ENCODE data around the gene AXIN1. TPM values are rescaled to one million over a fixed set of nuclear protein-coding genes. Genes with fewer than 3 reads are reported as not detected.

Gene AXIN1
- total and polyA plus RNA-seq, 2 donors (not counting 3 experiments of a cell fraction or from before 2014, with no cell fraction given), result 8.3 to 21.9 TPM

DNA sequence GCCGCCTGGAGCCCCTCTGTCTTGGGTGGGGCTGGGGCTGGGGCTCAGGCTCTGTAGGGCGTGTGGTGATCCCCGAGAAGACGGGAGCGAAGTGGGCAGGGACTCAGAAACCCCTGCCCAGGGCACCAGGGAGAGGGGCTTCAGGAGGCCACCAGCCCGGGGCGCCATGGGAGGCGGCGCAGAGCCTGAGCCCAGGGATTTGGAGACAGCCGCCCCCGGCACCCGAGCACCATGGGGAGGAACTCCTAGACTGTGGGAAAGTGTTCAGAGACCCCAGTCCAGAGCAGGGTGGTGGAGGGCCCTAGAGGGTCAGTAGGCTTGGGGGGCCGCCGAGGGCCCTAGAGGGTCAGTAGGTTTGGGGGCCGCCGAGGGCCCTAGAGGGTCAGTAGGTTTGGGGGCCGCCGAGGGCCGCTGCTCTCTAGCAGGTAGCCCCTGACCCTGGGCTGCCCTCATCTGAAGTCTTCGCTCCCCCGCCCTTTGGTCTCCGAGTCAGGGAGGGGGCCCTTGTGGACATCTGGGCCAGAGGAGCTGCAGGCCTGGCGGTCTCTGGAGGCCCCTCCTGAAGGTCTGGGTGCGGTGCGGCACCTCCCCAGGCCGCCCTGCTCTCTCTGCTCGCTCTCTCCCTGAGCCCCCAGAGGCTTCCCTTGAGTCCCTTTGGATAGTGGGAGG is 71.4 kb downstream of the AXIN1 start:
- Histone ChIP-seq H3K4me3 (replicated peaks in 1 of 3; ENCODE audit: insufficient read depth in 1 of 3, low read depth in 1 of 3, low read length in 3 of 3) (no peak overlapping the region), H3K27ac (ENCODE audit: insufficient read depth, low read depth, low read length) (no peak overlapping the region), H3K27me3 (ENCODE audit: control insufficient read depth in 2 of 2, insufficient read depth in 2 of 2, low read length in 2 of 2) (peaks cover 4% of the 10 kb centered on the region in 2 experiments), H3K9ac (replicated peaks; ENCODE audit: extremely low read depth, insufficient read depth, low read length) (no peak overlapping the region), H2AFZ (ENCODE audit: low read depth, low read length) (peak overlapping the region; percentile 59), H3K4me2 (ENCODE audit: insufficient read depth, low read length) (no peak overlapping the region), H3K9me1 (replicated peaks; ENCODE audit: control insufficient read depth, extremely low read depth, insufficient read depth, low read length) (no peaks in the 10 kb centered on the region), H4K20me1 (replicated peaks; ENCODE audit: control insufficient read depth, extremely low read depth, insufficient read depth, low read length) (no peaks in the 10 kb centered on the region), H3K4me1 (ENCODE audit: control insufficient read depth, extremely low read depth, insufficient read depth, low read length) (no peaks in the 10 kb centered on the region), H3K79me2 (ENCODE audit: control insufficient read depth, insufficient read depth, low read length) (no peaks in the 10 kb centered on the region), H3K36me3 (ENCODE audit: control insufficient read depth in 2 of 2, extremely low read depth in 1 of 2, insufficient read depth in 2 of 2, low read length in 2 of 2) (no peaks in the 10 kb centered on the region), H3K9me3 (replicated peaks; ENCODE audit: control insufficient read depth, insufficient read depth, low read length) (no peaks in the 10 kb centered on the region)
- FAIRE-seq, result no peak
- intact Hi-C loops (cut with micrococcal nuclease) (no loop called here), dilution Hi-C loops (cut with MboI; ENCODE audit: extremely low pct_ligation_motif_present, low sequenced_read_pairs) (no loop called here)
- POLR2A ChIA-PET, result no interaction called here
- CTCF ChIA-PET, result interaction anchor here (1.0 kb wide), 1 partner anchor 71 kb away, joined by 4 read pairs; the partner anchor contains the start of gene AXIN1
- no TSS peak for BruUV-seq (replicated peaks)
- TF ChIP-seq EZH2 (IDR thresholded peaks at IDR 0.05; ENCODE audit: borderline replicate concordance, low read depth, low read length, severe bottlenecking), result no peak
- TF ChIP-seq, protein P1, sequence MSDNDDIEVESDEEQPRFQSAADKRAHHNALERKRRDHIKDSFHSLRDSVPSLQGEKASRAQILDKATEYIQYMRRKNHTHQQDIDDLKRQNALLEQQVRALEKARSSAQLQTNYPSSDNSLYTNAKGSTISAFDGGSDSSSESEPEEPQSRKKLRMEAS (IDR thresholded peaks at IDR 0.05; ENCODE audit: insufficient read depth, insufficient read length), result no peak
- TF ChIP-seq MYC (IDR thresholded peaks at IDR 0.05; ENCODE audit: low read depth, low read length), result no peak
- TF ChIP-seq, protein P2, sequence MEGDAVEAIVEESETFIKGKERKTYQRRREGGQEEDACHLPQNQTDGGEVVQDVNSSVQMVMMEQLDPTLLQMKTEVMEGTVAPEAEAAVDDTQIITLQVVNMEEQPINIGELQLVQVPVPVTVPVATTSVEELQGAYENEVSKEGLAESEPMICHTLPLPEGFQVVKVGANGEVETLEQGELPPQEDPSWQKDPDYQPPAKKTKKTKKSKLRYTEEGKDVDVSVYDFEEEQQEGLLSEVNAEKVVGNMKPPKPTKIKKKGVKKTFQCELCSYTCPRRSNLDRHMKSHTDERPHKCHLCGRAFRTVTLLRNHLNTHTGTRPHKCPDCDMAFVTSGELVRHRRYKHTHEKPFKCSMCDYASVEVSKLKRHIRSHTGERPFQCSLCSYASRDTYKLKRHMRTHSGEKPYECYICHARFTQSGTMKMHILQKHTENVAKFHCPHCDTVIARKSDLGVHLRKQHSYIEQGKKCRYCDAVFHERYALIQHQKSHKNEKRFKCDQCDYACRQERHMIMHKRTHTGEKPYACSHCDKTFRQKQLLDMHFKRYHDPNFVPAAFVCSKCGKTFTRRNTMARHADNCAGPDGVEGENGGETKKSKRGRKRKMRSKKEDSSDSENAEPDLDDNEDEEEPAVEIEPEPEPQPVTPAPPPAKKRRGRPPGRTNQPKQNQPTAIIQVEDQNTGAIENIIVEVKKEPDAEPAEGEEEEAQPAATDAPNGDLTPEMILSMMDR (IDR thresholded peaks at IDR 0.05; ENCODE audit: extremely low read depth in 1 of 2, insufficient read depth in 1 of 2, low read depth in 1 of 2, low read length in 2 of 2), result no peak
- no peak for TF ChIP-seq POLR2A (IDR thresholded peaks at IDR 0.05; ENCODE audit: low read depth, low read length)
- TF ChIP-seq POLR2AphosphoS5 (IDR thresholded peaks at IDR 0.05; ENCODE audit: insufficient read depth, low read depth, low read length), result no peak
- TF ChIP-seq GATA2 (IDR thresholded peaks at IDR 0.05; ENCODE audit: insufficient read depth, insufficient read length, low read depth, low read length), result no peak
- TF ChIP-seq JUN (IDR thresholded peaks at IDR 0.05; ENCODE audit: borderline replicate concordance, insufficient read depth, insufficient read length, low read depth), result no peak
- no peak for TF ChIP-seq FOS (IDR thresholded peaks at IDR 0.05; ENCODE audit: borderline replicate concordance, insufficient read depth, low read length)
- DNase-seq (ENCODE audit: low read depth, low spot score), result no peak

Measured in endothelial cell of umbilical vein (primary cell).